Uterus (tissue), 4 donors: ENCODE measurements around the gene GATM. TPM values are rescaled to one million over a fixed set of nuclear protein-coding genes. Genes with fewer than 3 reads are reported as not detected.

Experiments
- DNase-seq, 2 donors: peaks; one replicate each; pipeline ENCODE4 v3.0.0-alpha.2; 2019 to 2020
- H3K27ac ChIP-seq, 2 donors: fragments of 200-600 bp; sonication (generic); 1 replicate in 1 of 2; 2 replicates in 1 of 2; pipeline ENCODE4 v1.5.1; 2016 to 2018
- H3K27me3 ChIP-seq, 2 donors: fragments of 200-600 bp; sonication (generic); one replicate each; pipeline ENCODE4 v1.5.1; 2018 to 2019; ENCODE audit warnings: control low read depth in 1 of 2
- H3K36me3 ChIP-seq, 2 donors: fragments of 200-600 bp; sonication (generic); one replicate each; pipeline ENCODE4 v1.5.1; 2019; ENCODE audit warnings: control low read depth in 1 of 2
- H3K4me1 ChIP-seq, 2 donors: fragments of 200-600 bp; sonication (generic); one replicate each; pipeline ENCODE4 v1.5.1; 2018 to 2019; ENCODE audit warnings: control low read depth in 1 of 2
- H3K4me3 ChIP-seq, 2 donors: fragments of 200-600 bp; sonication (generic); 1 replicate in 1 of 2; 2 replicates in 1 of 2; pipeline ENCODE4 v1.5.1; 2018 to 2019; ENCODE audit warnings: mild to moderate bottlenecking in 1 of 2
- H3K9me3 ChIP-seq, 2 donors: fragments of 200-600 bp; sonication (generic); one replicate each; pipeline ENCODE4 v1.5.1; 2019; ENCODE audit warnings: control low read depth in 1 of 2
- CTCF ChIP-seq, 4 experiments: fragments of 200-600 bp in 2 of 4; fragments of 450-650 bp in 2 of 4; sonication (generic) in 2 of 4; IDR thresholded peaks; one replicate each; pipeline ENCODE4 v1.5.1; 2016 to 2019; ENCODE audit warnings: antibody characterized with exemption in 4 of 4, mild to moderate bottlenecking in 2 of 4, moderate library complexity in 1 of 4
- POLR2A ChIP-seq, 2 donors: fragments of 450-650 bp; IDR thresholded peaks; one replicate each; pipeline ENCODE4 v1.6.1; 2016; ENCODE audit warnings: antibody characterized with exemption in 2 of 2, mild to moderate bottlenecking in 1 of 2, moderate library complexity in 1 of 2
- intact Hi-C: fragments of 100-400 bp; cut with DNase I; formaldehyde crosslinking; loops from one replicate; pipeline ENCODE4 v1.15.1; 2023; ENCODE audit warnings: low total_unique reads
- total RNA-seq, 4 donors: library from RNA; depleted of rRNA in 3 of 4; stranded (reverse); fragments of >200 nt in 3 of 4; gene quantifications; one replicate each; pipeline versions ENCODE4 v1.1.0 to v1.2.4, GENCODE V29; 2014 to 2023
- donor health status: DM: yes; HTN: yes; CAD: no.

Gene GATM
- total RNA-seq, 4 donors from 2014 or later = 19.2 to 27.1 (median 23.6) TPM

- Histone ChIP-seq H3K9me3 (no peaks in the 10 kb centered on the region), H3K4me1 (no peaks in the 10 kb centered on the region), H3K36me3 (no peaks in the 10 kb centered on the region), H3K27me3 (no peaks in the 10 kb centered on the region), H3K27ac (no peak overlapping the region), H3K4me3 (no peak overlapping the region)
- intact Hi-C loops = no loop called here
- DNase-seq = no peak
- TF ChIP-seq POLR2A (IDR thresholded peaks at IDR 0.05) = no peak
- TF ChIP-seq CTCF (IDR thresholded peaks at IDR 0.05) = no peak
These were observed 22.5 kb downstream of the GATM start for GRCh38 chr15:45355860-45356259.

DNA sequence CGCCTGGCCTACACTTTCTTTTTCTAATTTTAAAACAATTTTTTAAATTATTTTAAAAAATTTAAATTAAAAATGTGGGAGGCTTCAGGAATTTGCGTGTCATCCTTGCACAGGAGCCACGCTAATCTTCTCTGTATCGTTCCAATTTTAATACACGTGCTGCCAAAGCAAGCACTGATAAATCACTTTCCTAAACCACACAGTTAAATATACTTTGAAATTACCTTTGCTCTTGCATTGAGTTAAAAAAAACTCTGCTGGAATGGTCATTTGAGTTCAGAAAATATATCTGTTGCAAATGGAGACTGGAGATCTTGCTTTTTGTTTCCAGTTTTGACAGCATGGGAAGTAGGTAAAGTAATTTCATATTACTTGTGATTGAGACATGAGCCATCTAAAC is 23.6 kb downstream of the GATM start:
- no peak for DNase-seq
- no peak for TF ChIP-seq POLR2A (IDR thresholded peaks at IDR 0.05)
- Histone ChIP-seq H3K9me3 (no peaks in the 10 kb centered on the region), H3K36me3 (no peaks in the 10 kb centered on the region), H3K4me3 (no peak overlapping the region), H3K4me1 (no peaks in the 10 kb centered on the region), H3K27me3 (no peaks in the 10 kb centered on the region), H3K27ac (no peak overlapping the region)
- intact Hi-C loops = no loop called here

DNA sequence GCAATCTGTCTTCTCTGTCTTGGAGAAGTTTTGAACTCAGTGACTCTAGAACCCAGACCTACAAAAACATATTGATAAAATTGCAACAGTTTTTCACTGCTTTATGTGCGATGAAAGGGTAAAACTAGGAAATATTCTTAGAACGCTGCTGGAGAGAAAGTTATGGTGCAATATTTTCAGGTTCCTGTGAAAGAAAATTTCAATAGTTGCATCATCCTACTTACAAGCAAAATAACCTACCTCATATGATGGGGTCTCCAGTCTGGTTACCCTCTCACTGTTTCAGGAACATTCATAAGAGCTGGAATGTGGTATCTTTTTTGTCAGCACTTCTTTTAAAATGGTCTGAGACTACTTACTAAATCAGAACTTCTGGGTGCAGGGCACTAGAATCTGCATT is 27.1 kb downstream of the GATM start:
- intact Hi-C loops = no loop called here

GRCh38 chr15:45349623-45350022 is 28.7 kb downstream of the GATM start:
- Histone ChIP-seq H3K27me3 (no peaks in the 10 kb centered on the region), H3K9me3 (no peaks in the 10 kb centered on the region), H3K27ac (no peak overlapping the region), H3K4me1 (no peaks in the 10 kb centered on the region), H3K4me3 (no peak overlapping the region), H3K36me3 (no peaks in the 10 kb centered on the region)
- TF ChIP-seq POLR2A (IDR thresholded peaks at IDR 0.05) (no peak), CTCF (IDR thresholded peaks at IDR 0.05) (no peak)
- intact Hi-C loops = no loop called here
- DNase-seq = no peak

More for the DNA sequence above, 27.1 kb downstream of the GATM start:
- no peak for TF ChIP-seq POLR2A (IDR thresholded peaks at IDR 0.05)
- no peak for TF ChIP-seq CTCF (IDR thresholded peaks at IDR 0.05)
- DNase-seq = no peak
- H3K9me3 ChIP-seq = no peaks in the 10 kb centered on the region
- no peak overlapping the region for H3K27ac ChIP-seq
- H3K36me3 ChIP-seq = no peaks in the 10 kb centered on the region
- no peak overlapping the region for H3K4me3 ChIP-seq
- H3K4me1 ChIP-seq = no peaks in the 10 kb centered on the region
- H3K27me3 ChIP-seq = no peaks in the 10 kb centered on the region

- Histone ChIP-seq H3K27ac (no peak overlapping the region), H3K4me1 (no peaks in the 10 kb centered on the region), H3K9me3 (no peaks in the 10 kb centered on the region), H3K4me3 (no peak overlapping the region), H3K36me3 (no peaks in the 10 kb centered on the region), H3K27me3 (no peaks in the 10 kb centered on the region)
- intact Hi-C loops = no loop called here
- no peak for DNase-seq
- no peak for TF ChIP-seq CTCF (IDR thresholded peaks at IDR 0.05)
- TF ChIP-seq POLR2A (IDR thresholded peaks at IDR 0.05) = no peak
These were observed 30.4 kb downstream of the GATM start for GRCh38 chr15:45347989-45348388.

- TF ChIP-seq POLR2A (IDR thresholded peaks at IDR 0.05) (no peak), CTCF (IDR thresholded peaks at IDR 0.05) (no peak)
- Histone ChIP-seq H3K4me1 (no peaks in the 10 kb centered on the region), H3K27ac (no peak overlapping the region), H3K36me3 (no peaks in the 10 kb centered on the region), H3K4me3 (no peak overlapping the region), H3K9me3 (no peaks in the 10 kb centered on the region), H3K27me3 (no peaks in the 10 kb centered on the region)
- no peak for DNase-seq
- intact Hi-C loops = no loop called here
These were observed 31.3 kb downstream of the GATM start for GRCh38 chr15:45347033-45347432.
